Measurements from ENCODE around the gene TSEN34. TPM values are rescaled to one million over a fixed set of nuclear protein-coding genes. Genes with fewer than 3 reads are reported as not detected.
A peak's percentile ranks its signal among the peaks of the same experiment; 100 is the strongest.

The TSEN34 gene
- total RNA-seq, 1 donor from 2014 or later: 52.6 TPM

DNA sequence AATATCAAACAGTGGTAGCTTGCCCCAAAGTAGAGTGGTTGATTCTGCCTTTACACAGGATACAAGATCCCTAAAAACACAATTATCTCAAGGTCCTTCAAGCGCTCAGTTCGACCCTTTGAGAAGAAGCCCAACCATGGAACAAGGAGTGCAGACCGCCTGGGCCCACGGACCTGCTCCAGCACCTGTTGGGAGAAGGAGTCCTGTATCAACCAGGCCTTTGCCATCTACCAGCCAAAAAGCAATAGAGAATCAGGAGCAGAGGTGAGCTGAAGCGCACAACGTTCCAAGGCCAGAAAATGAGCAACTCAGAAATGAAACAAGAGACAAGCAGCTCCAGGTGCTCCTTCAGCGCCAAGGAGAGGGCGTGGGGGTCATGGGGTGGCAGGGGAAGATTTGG lies 38.0 kb downstream of the TSEN34 start:
- TF ChIP-seq, protein P1, sequence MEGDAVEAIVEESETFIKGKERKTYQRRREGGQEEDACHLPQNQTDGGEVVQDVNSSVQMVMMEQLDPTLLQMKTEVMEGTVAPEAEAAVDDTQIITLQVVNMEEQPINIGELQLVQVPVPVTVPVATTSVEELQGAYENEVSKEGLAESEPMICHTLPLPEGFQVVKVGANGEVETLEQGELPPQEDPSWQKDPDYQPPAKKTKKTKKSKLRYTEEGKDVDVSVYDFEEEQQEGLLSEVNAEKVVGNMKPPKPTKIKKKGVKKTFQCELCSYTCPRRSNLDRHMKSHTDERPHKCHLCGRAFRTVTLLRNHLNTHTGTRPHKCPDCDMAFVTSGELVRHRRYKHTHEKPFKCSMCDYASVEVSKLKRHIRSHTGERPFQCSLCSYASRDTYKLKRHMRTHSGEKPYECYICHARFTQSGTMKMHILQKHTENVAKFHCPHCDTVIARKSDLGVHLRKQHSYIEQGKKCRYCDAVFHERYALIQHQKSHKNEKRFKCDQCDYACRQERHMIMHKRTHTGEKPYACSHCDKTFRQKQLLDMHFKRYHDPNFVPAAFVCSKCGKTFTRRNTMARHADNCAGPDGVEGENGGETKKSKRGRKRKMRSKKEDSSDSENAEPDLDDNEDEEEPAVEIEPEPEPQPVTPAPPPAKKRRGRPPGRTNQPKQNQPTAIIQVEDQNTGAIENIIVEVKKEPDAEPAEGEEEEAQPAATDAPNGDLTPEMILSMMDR (IDR thresholded peaks at IDR 0.05; ENCODE audit: insufficient read depth, low read depth, low read length): no peak
- no peak for TF ChIP-seq EZH2 (IDR thresholded peaks at IDR 0.05; ENCODE audit: insufficient read depth, low read length)
- Mint-ChIP-seq H3K27ac (ENCODE audit: unreplicated experiment) (no peak overlapping the region), H3K9me3 (ENCODE audit: unreplicated experiment) (peaks cover 16% of the 10 kb centered on the region), H3K36me3 (ENCODE audit: low read depth, unreplicated experiment) (peaks cover under 1% of the 10 kb centered on the region), H3K4me3 (ENCODE audit: unreplicated experiment) (no peak overlapping the region), H3K27me3 (ENCODE audit: low read depth, unreplicated experiment) (peaks cover 29% of the 10 kb centered on the region), H3K4me1 (ENCODE audit: low read depth, unreplicated experiment) (no peaks in the 10 kb centered on the region)
- Histone ChIP-seq H3K27ac (ENCODE audit: low read depth, low read length) (no peak overlapping the region), H3K4me1 (ENCODE audit: insufficient read depth, low read length) (no peaks in the 10 kb centered on the region), H3K4me3 (ENCODE audit: insufficient read depth, low read depth, low read length) (no peak overlapping the region), H2AFZ (ENCODE audit: low read depth, low read length) (no peak overlapping the region), H3K79me2 (ENCODE audit: insufficient read depth, low read length) (no peaks in the 10 kb centered on the region), H3K27me3 (ENCODE audit: insufficient read depth, low read length) (peaks cover 5% of the 10 kb centered on the region), H3K9me3 (ENCODE audit: insufficient read depth, low read depth, low read length) (no peaks in the 10 kb centered on the region), H3K36me3 (ENCODE audit: insufficient read depth, low read length) (no peaks in the 10 kb centered on the region), H4K20me1 (ENCODE audit: insufficient read depth, low read length) (no peaks in the 10 kb centered on the region), H3K4me2 (ENCODE audit: low read length) (no peak overlapping the region), H3K9ac (ENCODE audit: low read length) (no peak overlapping the region)
- FAIRE-seq: no peak
- DNase-seq (ENCODE audit: low read depth): no peak

DNA sequence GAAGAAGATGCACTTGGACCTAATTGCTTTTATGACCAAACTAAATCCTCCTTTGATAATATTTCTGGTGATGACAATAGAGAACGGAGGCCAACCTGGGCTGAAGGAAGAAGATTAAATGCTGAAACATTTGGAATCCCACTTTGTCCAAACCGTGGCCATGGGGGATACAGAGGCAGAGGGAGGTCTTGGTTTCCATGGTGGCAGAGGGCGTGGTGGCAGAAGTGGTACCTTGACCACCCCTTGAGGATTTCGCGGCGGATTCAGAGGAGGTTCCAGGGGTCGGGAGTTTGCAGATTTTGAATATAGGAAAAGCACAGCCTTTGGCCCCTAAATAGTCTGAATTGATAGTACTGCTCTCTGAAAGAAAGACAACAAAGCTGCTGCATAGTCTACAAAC lies 38.9 kb downstream of the TSEN34 start:
- Histone ChIP-seq H2AFZ (ENCODE audit: low read depth, low read length) (no peak overlapping the region), H3K27me3 (ENCODE audit: insufficient read depth, low read length) (peaks cover 5% of the 10 kb centered on the region), H3K36me3 (ENCODE audit: insufficient read depth, low read length) (no peaks in the 10 kb centered on the region), H3K4me1 (ENCODE audit: insufficient read depth, low read length) (no peaks in the 10 kb centered on the region), H3K9ac (ENCODE audit: low read length) (no peak overlapping the region), H3K79me2 (ENCODE audit: insufficient read depth, low read length) (no peaks in the 10 kb centered on the region), H4K20me1 (ENCODE audit: insufficient read depth, low read length) (no peaks in the 10 kb centered on the region), H3K27ac (ENCODE audit: low read depth, low read length) (no peak overlapping the region), H3K9me3 (ENCODE audit: insufficient read depth, low read depth, low read length) (no peaks in the 10 kb centered on the region), H3K4me3 (ENCODE audit: insufficient read depth, low read depth, low read length) (no peak overlapping the region), H3K4me2 (ENCODE audit: low read length) (no peak overlapping the region)
- H3K4me1 Mint-ChIP-seq (ENCODE audit: low read depth, unreplicated experiment): no peaks in the 10 kb centered on the region
- TF ChIP-seq, protein P1 (IDR thresholded peaks at IDR 0.05; ENCODE audit: insufficient read depth, low read depth, low read length): no peak
- TF ChIP-seq EZH2 (IDR thresholded peaks at IDR 0.05; ENCODE audit: insufficient read depth, low read length): no peak
- no peak overlapping the region for H3K4me3 Mint-ChIP-seq (ENCODE audit: unreplicated experiment)
- H3K27ac Mint-ChIP-seq (ENCODE audit: unreplicated experiment): no peak overlapping the region
- DNase-seq (ENCODE audit: low read depth) (no peak), FAIRE-seq (no peak)
- H3K36me3 Mint-ChIP-seq (ENCODE audit: low read depth, unreplicated experiment): peaks cover 3% of the 10 kb centered on the region
- H3K27me3 Mint-ChIP-seq (ENCODE audit: low read depth, unreplicated experiment): peaks cover 38% of the 10 kb centered on the region
- H3K9me3 Mint-ChIP-seq (ENCODE audit: unreplicated experiment): peaks cover 24% of the 10 kb centered on the region

DNA sequence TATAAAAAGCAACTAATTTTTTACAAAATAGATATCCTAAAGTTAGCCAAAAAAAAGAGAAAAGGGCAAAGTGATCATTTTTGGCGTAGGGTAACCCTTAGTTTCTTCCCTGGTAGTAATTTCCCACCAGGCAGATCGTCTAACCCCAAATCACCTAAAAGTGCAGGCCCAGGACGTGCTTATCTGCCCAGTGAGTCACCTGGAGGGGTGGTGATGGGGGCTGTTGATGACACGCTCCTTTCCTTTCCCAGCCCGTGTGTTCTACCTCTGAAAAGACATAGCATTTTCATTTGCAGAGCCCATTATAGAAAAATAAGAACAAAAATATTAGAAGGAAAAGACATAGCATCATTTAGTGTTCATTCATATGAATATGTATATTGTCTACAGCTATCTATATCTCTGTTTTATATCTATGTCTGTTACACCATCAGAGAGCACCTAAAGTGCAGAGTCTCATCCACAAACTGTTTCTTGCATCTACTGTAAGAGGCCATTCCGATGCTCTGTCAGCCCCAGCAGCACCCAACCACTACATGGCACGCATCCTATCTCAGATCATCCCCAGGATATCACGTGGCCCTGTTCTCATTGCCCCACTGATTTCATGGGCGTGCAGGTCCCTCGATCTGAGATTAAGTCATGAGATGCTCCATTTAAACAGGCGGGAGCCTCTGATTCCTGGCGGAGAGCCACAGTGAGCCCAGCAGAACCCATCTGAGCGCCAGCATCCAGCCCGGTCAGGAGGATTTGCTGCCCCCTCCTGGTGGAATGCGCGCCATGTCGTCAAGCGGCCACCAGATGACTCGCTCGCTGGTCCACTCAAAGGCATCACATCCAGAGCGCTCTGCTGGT lies 40.2 kb downstream of the TSEN34 start:
- H3K4me1 Mint-ChIP-seq (ENCODE audit: low read depth, unreplicated experiment): no peaks in the 10 kb centered on the region
- peaks cover 28% of the 10 kb centered on the region for H3K9me3 Mint-ChIP-seq (ENCODE audit: unreplicated experiment)
- Histone ChIP-seq H2AFZ (ENCODE audit: low read depth, low read length) (peak overlapping the region; percentile 7), H3K4me3 (ENCODE audit: insufficient read depth, low read depth, low read length) (no peak overlapping the region), H3K27me3 (ENCODE audit: insufficient read depth, low read length) (peaks cover 5% of the 10 kb centered on the region), H3K27ac (ENCODE audit: low read depth, low read length) (no peak overlapping the region), H3K9ac (ENCODE audit: low read length) (no peak overlapping the region), H4K20me1 (ENCODE audit: insufficient read depth, low read length) (no peaks in the 10 kb centered on the region), H3K9me3 (ENCODE audit: insufficient read depth, low read depth, low read length) (no peaks in the 10 kb centered on the region), H3K4me2 (ENCODE audit: low read length) (no peak overlapping the region), H3K4me1 (ENCODE audit: insufficient read depth, low read length) (no peaks in the 10 kb centered on the region), H3K36me3 (ENCODE audit: insufficient read depth, low read length) (no peaks in the 10 kb centered on the region), H3K79me2 (ENCODE audit: insufficient read depth, low read length) (no peaks in the 10 kb centered on the region)
- DNase-seq (ENCODE audit: low read depth): peak; percentile 31
- H3K27ac Mint-ChIP-seq (ENCODE audit: unreplicated experiment): no peak overlapping the region
- FAIRE-seq: no peak
- peak overlapping the region; percentile 17 for H3K4me3 Mint-ChIP-seq (ENCODE audit: unreplicated experiment)
- peaks cover 3% of the 10 kb centered on the region for H3K36me3 Mint-ChIP-seq (ENCODE audit: low read depth, unreplicated experiment)
- TF ChIP-seq, protein P1 (IDR thresholded peaks at IDR 0.05; ENCODE audit: insufficient read depth, low read depth, low read length): peak; percentile 89
- TF ChIP-seq EZH2 (IDR thresholded peaks at IDR 0.05; ENCODE audit: insufficient read depth, low read length): no peak
- peaks cover 43% of the 10 kb centered on the region for H3K27me3 Mint-ChIP-seq (ENCODE audit: low read depth, unreplicated experiment)

All from astrocyte (in vitro differentiated cells and primary cell).